Bronchial epithelial cell (primary cell): ENCODE data around the gene KCNK15. TPM values are rescaled to one million over a fixed set of nuclear protein-coding genes. Genes with fewer than 3 reads are reported as not detected.

Experiments
- DNase-seq: peaks from one replicate; pipeline ENCODE4 v3.0.0-alpha.2; 2010; ENCODE audit warnings: low read depth
- FAIRE-seq: peaks from 2 replicates; lab custom pipeline; 2011; peaks lifted over from hg19 to GRCh38; lab: Jason Lieb, UNC
- H3K27me3 ChIP-seq: 2 replicates; pipeline ENCODE4 v1.5.1; 2011; ENCODE audit warnings: low read length; ENCODE audit not compliant: control insufficient read depth, insufficient read depth
- H3K36me3 ChIP-seq: 2 replicates; pipeline ENCODE4 v1.5.1; 2011; ENCODE audit warnings: low read length; ENCODE audit not compliant: control insufficient read depth, insufficient read depth
- H3K4me3 ChIP-seq: 2 replicates; pipeline ENCODE4 v1.5.1; 2011; ENCODE audit warnings: mild to moderate bottlenecking, low read depth, low read length, control low read depth
- total RNA-seq: library from RNA; depleted of rRNA; stranded (reverse); fragments of >200 nt; gene quantifications from 2 replicates; pipeline ENCODE4 v1.2.1, GENCODE V29; 2014
- TF ChIP-seq, protein P1 (sequence below): IDR thresholded peaks from 2 replicates; pipeline ENCODE4 v1.5.1; 2011; ENCODE audit warnings: mild to moderate bottlenecking, moderate library complexity, low read length, control low read depth, inconsistent platforms; ENCODE audit not compliant: insufficient read depth, severe bottlenecking

The KCNK15 gene
- total RNA-seq, 1 donor from 2014 or later, result under 0.01 TPM

DNA sequence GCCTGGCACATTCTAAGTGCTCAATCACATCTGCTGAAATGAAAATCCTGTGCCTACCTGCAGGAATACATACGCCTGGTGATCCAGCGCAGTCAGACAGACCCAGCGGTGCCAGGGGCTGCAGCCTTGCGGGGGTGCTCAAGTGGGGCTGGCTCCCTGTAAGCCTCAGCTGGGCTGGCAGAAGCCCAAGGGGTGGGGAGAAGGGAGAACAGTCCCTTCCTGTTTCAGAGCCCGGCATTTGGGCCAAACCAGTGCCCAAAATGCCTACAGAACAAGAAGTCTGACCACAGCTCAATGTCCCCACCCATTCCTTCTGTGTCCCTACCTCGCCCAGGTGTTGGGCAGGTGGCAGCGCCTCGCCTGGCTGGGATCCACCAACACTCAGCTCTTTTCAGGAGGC, 22.6 kb downstream of the KCNK15 start:
- Histone ChIP-seq H3K4me3 (no peak overlapping the region), H3K27me3 (peaks cover 3% of the 10 kb centered on the region), H3K36me3 (no peaks in the 10 kb centered on the region)
- FAIRE-seq (no peak), DNase-seq (no peak)
- TF ChIP-seq, protein P1, sequence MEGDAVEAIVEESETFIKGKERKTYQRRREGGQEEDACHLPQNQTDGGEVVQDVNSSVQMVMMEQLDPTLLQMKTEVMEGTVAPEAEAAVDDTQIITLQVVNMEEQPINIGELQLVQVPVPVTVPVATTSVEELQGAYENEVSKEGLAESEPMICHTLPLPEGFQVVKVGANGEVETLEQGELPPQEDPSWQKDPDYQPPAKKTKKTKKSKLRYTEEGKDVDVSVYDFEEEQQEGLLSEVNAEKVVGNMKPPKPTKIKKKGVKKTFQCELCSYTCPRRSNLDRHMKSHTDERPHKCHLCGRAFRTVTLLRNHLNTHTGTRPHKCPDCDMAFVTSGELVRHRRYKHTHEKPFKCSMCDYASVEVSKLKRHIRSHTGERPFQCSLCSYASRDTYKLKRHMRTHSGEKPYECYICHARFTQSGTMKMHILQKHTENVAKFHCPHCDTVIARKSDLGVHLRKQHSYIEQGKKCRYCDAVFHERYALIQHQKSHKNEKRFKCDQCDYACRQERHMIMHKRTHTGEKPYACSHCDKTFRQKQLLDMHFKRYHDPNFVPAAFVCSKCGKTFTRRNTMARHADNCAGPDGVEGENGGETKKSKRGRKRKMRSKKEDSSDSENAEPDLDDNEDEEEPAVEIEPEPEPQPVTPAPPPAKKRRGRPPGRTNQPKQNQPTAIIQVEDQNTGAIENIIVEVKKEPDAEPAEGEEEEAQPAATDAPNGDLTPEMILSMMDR, result no peak

- TF ChIP-seq, protein P1, result no peak
- Histone ChIP-seq H3K36me3 (no peaks in the 10 kb centered on the region), H3K4me3 (no peak overlapping the region), H3K27me3 (peaks cover 3% of the 10 kb centered on the region)
- FAIRE-seq, result peak; percentile 60
- DNase-seq, result no peak
Measured at GRCh38 chr20:44768854-44769480, 23.3 kb downstream of the KCNK15 start.

DNA sequence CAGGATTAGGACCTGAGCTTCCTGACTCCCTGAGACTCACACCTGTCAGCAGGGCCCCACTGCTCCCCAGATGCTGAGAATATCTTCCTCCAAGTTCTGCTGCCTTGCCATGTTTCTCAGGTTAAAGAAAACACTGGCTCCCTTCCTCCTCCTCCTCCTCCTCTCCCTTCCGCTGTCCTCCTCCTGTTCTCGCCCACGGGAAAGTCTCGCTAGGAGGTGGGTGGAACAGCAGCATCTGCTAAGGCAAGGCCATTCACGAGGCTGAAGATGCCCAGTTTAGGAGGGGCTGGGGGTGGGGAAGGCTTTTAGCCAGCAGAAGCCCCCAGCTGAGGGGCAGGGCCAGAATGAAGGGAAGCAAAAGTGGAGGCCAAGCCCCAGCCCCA, 23.8 kb downstream of the KCNK15 start:
- Histone ChIP-seq H3K4me3 (no peak overlapping the region), H3K27me3 (peaks cover 3% of the 10 kb centered on the region), H3K36me3 (no peaks in the 10 kb centered on the region)
- TF ChIP-seq, protein P1, result no peak
- no peak for DNase-seq
- no peak for FAIRE-seq

GRCh38 chr20:44770484-44771171, 25.0 kb downstream of the KCNK15 start:
- Histone ChIP-seq H3K36me3 (no peaks in the 10 kb centered on the region), H3K4me3 (no peak overlapping the region), H3K27me3 (peaks cover 3% of the 10 kb centered on the region)
- TF ChIP-seq, protein P1, result no peak
- FAIRE-seq (no peak), DNase-seq (no peak)

DNA sequence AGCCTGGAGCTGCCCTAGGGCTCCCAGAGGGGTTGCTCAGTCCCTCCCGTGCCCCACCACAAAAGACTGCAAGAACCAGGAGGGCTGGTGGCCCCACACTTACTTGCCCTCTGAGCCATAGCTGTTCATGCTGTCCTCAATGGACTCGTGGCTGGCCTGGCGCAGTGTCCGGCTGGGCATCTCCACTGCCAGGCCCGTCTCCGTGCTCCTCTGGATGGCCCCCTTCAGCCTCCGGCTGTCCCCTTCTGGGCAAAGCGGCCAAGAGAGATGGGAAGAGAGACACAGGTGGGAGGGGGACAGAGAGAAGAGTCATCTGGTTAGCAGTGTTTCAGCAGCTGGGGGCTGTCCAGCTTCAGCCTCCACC, 25.5 kb downstream of the KCNK15 start:
- DNase-seq (no peak), FAIRE-seq (no peak)
- TF ChIP-seq, protein P1, result no peak
- Histone ChIP-seq H3K4me3 (no peak overlapping the region), H3K36me3 (no peaks in the 10 kb centered on the region), H3K27me3 (peaks cover 3% of the 10 kb centered on the region)
